ENCODE results near the gene ZNF407. TPM values are rescaled to one million over a fixed set of nuclear protein-coding genes. Genes with fewer than 3 reads are reported as not detected.

Gene ZNF407
- total RNA-seq, 1 donor from 2014 or later, result 10.6 TPM

- no peaks in the 10 kb centered on the region for H3K27me3 ChIP-seq (ENCODE audit: low read depth)
- H3K4me3 ChIP-seq, result no peak overlapping the region
- H3K9me3 ChIP-seq (replicated peaks), result peaks cover 8% of the 10 kb centered on the region
- H3K27ac ChIP-seq (replicated peaks), result no peak overlapping the region
- peaks cover 25% of the 10 kb centered on the region for H3K36me3 ChIP-seq
- TF ChIP-seq, protein P1, sequence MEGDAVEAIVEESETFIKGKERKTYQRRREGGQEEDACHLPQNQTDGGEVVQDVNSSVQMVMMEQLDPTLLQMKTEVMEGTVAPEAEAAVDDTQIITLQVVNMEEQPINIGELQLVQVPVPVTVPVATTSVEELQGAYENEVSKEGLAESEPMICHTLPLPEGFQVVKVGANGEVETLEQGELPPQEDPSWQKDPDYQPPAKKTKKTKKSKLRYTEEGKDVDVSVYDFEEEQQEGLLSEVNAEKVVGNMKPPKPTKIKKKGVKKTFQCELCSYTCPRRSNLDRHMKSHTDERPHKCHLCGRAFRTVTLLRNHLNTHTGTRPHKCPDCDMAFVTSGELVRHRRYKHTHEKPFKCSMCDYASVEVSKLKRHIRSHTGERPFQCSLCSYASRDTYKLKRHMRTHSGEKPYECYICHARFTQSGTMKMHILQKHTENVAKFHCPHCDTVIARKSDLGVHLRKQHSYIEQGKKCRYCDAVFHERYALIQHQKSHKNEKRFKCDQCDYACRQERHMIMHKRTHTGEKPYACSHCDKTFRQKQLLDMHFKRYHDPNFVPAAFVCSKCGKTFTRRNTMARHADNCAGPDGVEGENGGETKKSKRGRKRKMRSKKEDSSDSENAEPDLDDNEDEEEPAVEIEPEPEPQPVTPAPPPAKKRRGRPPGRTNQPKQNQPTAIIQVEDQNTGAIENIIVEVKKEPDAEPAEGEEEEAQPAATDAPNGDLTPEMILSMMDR (IDR thresholded peaks at IDR 0.05; ENCODE audit: borderline replicate concordance), result no peak
- intact Hi-C loops (cut with micrococcal nuclease), result no loop called here
- DNase-seq, result no peak
- no peaks in the 10 kb centered on the region for H3K4me1 ChIP-seq
These were observed 84.7 kb downstream of the ZNF407 start for GRCh38 chr18:74682141-74682990.

DNA sequence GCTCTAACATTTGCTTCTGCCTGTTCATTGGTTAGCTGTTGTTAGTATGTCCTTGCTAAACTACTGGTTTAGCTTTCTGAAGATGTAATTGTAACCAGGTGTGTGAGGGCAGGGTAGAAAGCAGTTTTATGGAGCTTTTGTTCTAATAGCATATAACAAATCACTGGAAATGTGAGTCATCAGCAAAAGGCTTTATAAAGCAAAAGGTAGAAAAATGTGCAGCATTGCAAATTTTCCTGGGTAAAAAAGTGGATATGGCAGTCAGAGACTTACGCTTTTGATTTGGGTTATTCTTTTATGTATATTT, 85.3 kb downstream of the ZNF407 start:
- no peak for DNase-seq
- peaks cover 2% of the 10 kb centered on the region for H3K9me3 ChIP-seq (replicated peaks)
- H3K27ac ChIP-seq (replicated peaks), result no peak overlapping the region
- TF ChIP-seq, protein P1 (IDR thresholded peaks at IDR 0.05; ENCODE audit: borderline replicate concordance), result no peak
- no peaks in the 10 kb centered on the region for H3K4me1 ChIP-seq
- no peaks in the 10 kb centered on the region for H3K27me3 ChIP-seq (ENCODE audit: low read depth)
- intact Hi-C loops (cut with micrococcal nuclease), result no loop called here
- peaks cover 19% of the 10 kb centered on the region for H3K36me3 ChIP-seq
- H3K4me3 ChIP-seq, result no peak overlapping the region

- Histone ChIP-seq H3K4me3 (no peak overlapping the region), H3K4me1 (no peaks in the 10 kb centered on the region), H3K27ac (replicated peaks) (no peak overlapping the region), H3K36me3 (peaks cover 18% of the 10 kb centered on the region), H3K9me3 (replicated peaks) (no peaks in the 10 kb centered on the region), H3K27me3 (ENCODE audit: low read depth) (no peaks in the 10 kb centered on the region)
- intact Hi-C loops (cut with micrococcal nuclease), result no loop called here
- DNase-seq, result no peak
- TF ChIP-seq, protein P1 (IDR thresholded peaks at IDR 0.05; ENCODE audit: borderline replicate concordance), result no peak
These were observed 85.9 kb downstream of the ZNF407 start for GRCh38 chr18:74683573-74683972.

DNA sequence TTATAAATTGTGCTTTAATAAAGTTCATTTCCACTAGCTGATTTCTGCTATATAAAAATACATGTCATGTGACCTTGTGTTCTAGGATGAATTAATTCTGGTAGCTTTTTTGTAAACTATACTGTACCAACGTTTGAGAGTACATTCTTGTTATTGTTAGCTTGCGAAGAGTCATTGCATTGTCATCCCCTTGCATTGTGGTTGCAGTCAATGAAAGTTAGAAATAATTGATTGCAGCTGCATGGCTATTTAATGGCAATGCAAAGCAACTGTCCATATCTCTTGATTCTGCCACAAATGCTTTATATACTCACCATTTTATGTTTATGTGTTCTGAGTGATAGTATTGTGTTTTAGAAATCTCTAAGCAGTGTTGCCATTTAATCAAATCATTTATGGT, 91.6 kb downstream of the ZNF407 start:
- DNase-seq, result no peak
- H3K4me3 ChIP-seq, result no peak overlapping the region
- TF ChIP-seq, protein P1 (IDR thresholded peaks at IDR 0.05; ENCODE audit: borderline replicate concordance), result no peak
- H3K27me3 ChIP-seq (ENCODE audit: low read depth), result no peaks in the 10 kb centered on the region
- intact Hi-C loops (cut with micrococcal nuclease), result no loop called here
- no peak overlapping the region for H3K27ac ChIP-seq (replicated peaks)
- no peaks in the 10 kb centered on the region for H3K9me3 ChIP-seq (replicated peaks)
- no peaks in the 10 kb centered on the region for H3K4me1 ChIP-seq
- peaks cover 16% of the 10 kb centered on the region for H3K36me3 ChIP-seq

DNA sequence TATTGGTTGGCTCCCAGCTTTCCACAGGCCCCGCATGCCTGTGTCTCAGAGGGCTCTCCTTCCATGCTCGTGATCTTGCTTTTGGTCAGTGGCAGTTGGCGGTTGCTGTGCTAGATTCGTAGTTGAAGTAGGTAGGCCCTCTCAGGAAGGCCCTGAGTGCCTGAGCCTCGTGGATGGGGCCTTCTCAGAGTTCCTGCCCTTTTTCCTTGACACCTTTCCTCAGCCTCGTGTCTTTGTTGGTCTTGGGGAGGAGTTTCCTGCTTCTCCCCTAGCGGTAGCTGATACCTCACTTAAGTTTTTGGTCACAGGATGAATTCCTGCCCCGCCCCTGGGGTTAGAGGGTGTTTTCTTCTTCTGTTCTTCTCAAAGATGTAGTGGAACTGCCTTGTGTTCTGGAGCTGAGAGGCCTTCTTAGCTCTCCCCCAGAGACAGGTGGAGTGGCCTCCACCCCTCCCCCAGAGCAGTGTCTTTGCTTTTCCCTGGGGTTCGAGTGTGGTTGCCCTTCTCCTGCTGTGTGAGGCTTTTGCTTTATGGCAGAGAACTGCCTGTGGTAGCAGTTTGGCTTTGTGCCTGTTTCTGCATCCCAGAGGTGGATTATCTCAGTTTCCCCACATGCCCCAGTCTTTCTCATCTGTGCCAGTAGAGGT, 94.8 kb downstream of the ZNF407 start:
- H3K36me3 ChIP-seq, result peaks cover 7% of the 10 kb centered on the region
- H3K9me3 ChIP-seq (replicated peaks), result no peaks in the 10 kb centered on the region
- no peaks in the 10 kb centered on the region for H3K27me3 ChIP-seq (ENCODE audit: low read depth)
- no peak for DNase-seq
- H3K4me3 ChIP-seq, result no peak overlapping the region
- intact Hi-C loops (cut with micrococcal nuclease), result no loop called here
- TF ChIP-seq, protein P1 (IDR thresholded peaks at IDR 0.05; ENCODE audit: borderline replicate concordance), result no peak
- H3K4me1 ChIP-seq, result peaks cover 9% of the 10 kb centered on the region
- H3K27ac ChIP-seq (replicated peaks), result no peak overlapping the region
